Measurements from ENCODE around the gene HPSE2.

DNA sequence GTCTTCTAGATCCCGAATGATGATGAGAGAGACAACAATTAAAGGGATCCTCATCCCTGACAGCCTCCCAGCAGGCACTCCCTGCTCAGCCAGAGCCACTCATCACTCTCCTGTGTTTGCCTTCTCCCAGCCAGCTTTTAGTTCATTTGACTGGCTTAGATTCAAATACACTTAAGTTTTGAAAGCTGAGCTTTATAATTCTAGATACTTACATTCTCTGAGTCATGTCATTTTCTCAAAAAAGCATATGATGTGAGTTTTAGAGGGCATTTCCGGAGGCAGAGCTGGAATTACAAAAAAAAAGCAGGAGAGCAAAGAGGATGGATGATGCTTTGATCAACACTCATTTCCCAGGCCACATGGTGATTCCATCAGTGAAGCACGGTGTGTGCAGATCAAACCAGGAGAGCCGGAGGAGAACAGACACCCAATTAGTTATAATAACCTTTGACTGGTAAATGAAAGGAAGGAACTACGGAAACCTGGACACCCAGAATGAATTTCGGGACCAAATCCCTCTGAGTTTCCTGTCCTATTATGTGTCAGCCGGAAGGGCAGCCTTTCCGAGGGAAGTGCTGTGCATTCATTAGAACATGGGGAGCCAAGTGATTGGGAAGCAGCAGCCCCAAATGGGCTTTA is 707.4 kb downstream of the HPSE2 start:
- TF ChIP-seq, protein P1, sequence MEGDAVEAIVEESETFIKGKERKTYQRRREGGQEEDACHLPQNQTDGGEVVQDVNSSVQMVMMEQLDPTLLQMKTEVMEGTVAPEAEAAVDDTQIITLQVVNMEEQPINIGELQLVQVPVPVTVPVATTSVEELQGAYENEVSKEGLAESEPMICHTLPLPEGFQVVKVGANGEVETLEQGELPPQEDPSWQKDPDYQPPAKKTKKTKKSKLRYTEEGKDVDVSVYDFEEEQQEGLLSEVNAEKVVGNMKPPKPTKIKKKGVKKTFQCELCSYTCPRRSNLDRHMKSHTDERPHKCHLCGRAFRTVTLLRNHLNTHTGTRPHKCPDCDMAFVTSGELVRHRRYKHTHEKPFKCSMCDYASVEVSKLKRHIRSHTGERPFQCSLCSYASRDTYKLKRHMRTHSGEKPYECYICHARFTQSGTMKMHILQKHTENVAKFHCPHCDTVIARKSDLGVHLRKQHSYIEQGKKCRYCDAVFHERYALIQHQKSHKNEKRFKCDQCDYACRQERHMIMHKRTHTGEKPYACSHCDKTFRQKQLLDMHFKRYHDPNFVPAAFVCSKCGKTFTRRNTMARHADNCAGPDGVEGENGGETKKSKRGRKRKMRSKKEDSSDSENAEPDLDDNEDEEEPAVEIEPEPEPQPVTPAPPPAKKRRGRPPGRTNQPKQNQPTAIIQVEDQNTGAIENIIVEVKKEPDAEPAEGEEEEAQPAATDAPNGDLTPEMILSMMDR (IDR thresholded peaks at IDR 0.05), result no peak
- TF ChIP-seq EZH2 (IDR thresholded peaks at IDR 0.05; ENCODE audit: borderline replicate concordance, insufficient read depth, low read depth, low read length, poor library complexity, severe bottlenecking), result no peak
